ENCODE results near the gene DDC. TPM values are rescaled to one million over a fixed set of nuclear protein-coding genes. Genes with fewer than 3 reads are reported as not detected.

Gene DDC
- total RNA-seq, 2 donors from 2014 or later: 85.4 to 90.2 TPM

DNA sequence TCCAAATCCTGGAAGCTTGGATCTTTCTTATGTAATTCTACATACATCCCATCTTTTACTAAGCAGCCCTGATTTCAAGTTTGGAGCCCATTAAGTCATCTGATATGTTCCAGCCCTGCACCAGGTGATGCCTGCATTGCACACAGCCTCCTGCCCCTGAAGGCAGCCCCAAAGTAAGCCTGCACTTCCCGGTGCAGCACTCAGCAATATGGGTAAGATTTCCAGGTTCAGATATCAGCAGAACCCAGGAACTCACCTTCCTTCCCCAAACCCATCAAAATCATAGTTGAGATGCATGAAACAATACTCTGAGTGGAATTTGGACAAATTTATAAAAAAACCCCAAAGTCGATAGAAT is 333 bp upstream of the DDC start:
- intact Hi-C loops (cut with DNase I): no loop called here
- no peak for DNase-seq
- no peaks in the 10 kb centered on the region for H3K27me3 ChIP-seq
- no peaks in the 10 kb centered on the region for H3K9me3 ChIP-seq
- peaks cover 7% of the 10 kb centered on the region for H3K4me1 ChIP-seq
- H3K27ac ChIP-seq: peak overlapping the region; percentile 65
- no peaks in the 10 kb centered on the region for H3K36me3 ChIP-seq
- no peak for TF ChIP-seq CTCF (IDR thresholded peaks at IDR 0.05)
- H3K9ac ChIP-seq (ENCODE audit: low read depth in 2 of 2, low read length in 2 of 2): peak overlapping the region in 1 of 2 donors; percentile 42
- H3K4me3 ChIP-seq: peak overlapping the region; percentile 21

- H3K9ac ChIP-seq (ENCODE audit: low read depth in 2 of 2, low read length in 2 of 2): peak overlapping the region in 1 of 2 donors; percentile 60
- no peak for TF ChIP-seq CTCF (IDR thresholded peaks at IDR 0.05)
- peaks cover 7% of the 10 kb centered on the region for H3K4me1 ChIP-seq
- intact Hi-C loops (cut with DNase I): no loop called here
- no peak overlapping the region for H3K27ac ChIP-seq
- peak; percentile 32 for DNase-seq
- no peaks in the 10 kb centered on the region for H3K9me3 ChIP-seq
- H3K27me3 ChIP-seq: no peaks in the 10 kb centered on the region
- no peaks in the 10 kb centered on the region for H3K36me3 ChIP-seq
- H3K4me3 ChIP-seq: peak overlapping the region; percentile 21
Measured at GRCh38 chr7:50564171-50564570, 1.0 kb downstream of the DDC start.

DNA sequence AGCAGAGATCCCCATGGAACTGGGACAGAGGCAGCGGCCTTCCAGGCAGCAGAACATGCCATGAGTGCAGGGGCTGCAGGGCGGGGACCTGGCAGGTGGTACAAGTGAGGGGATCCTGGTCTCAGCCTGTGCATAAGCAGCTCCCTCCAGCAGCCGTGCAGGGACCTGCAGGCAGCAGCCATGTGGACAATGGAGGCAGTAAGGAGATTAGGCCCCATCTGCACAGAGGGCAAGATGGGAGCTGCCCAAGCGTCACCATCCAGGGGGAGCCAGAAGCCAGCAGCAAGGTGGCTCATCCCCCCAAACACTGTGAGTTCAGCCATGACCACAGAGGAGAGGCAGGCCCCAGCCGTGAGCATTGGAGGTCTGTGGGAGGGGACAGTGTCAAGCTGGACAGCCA is 3.1 kb downstream of the DDC start:
- no peak overlapping the region for H3K4me3 ChIP-seq
- no peaks in the 10 kb centered on the region for H3K36me3 ChIP-seq
- peaks cover 7% of the 10 kb centered on the region for H3K4me1 ChIP-seq
- H3K27ac ChIP-seq: no peak overlapping the region
- intact Hi-C loops (cut with DNase I): no loop called here
- no peak for TF ChIP-seq CTCF (IDR thresholded peaks at IDR 0.05)
- no peak for DNase-seq
- H3K9ac ChIP-seq (ENCODE audit: low read depth in 2 of 2, low read length in 2 of 2): no peak overlapping the region
- no peaks in the 10 kb centered on the region for H3K9me3 ChIP-seq
- no peaks in the 10 kb centered on the region for H3K27me3 ChIP-seq

DNA sequence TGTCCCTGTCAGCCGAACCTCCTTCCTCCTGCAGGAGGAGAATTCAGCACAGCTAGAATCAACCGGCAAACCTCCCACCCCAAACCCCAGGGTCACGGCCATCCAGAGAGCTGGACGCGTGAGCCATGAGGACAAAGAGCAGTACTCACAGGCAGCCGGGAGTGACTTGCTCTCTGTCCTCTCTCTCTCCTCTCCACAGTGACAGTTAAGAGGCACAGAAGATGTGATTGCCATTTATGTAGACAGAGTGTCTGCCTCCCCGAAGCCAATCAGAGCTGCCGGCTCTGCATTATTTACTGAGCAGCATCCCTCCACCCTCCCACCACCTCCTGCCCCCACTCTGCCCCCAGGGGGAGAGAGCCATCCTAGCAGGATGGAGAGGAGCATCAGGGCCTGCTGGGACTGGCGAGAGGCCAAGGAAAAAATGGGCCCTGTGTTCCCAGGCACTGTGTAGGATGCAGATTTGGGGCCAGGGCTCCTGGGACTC is 4.3 kb downstream of the DDC start:
- no peak for DNase-seq
- intact Hi-C loops (cut with DNase I): no loop called here
- H3K27ac ChIP-seq: no peak overlapping the region
- H3K4me1 ChIP-seq: peaks cover 4% of the 10 kb centered on the region
- no peak overlapping the region for H3K9ac ChIP-seq (ENCODE audit: low read depth in 2 of 2, low read length in 2 of 2)
- no peaks in the 10 kb centered on the region for H3K27me3 ChIP-seq
- H3K9me3 ChIP-seq: no peaks in the 10 kb centered on the region
- H3K4me3 ChIP-seq: no peak overlapping the region
- no peak for TF ChIP-seq CTCF (IDR thresholded peaks at IDR 0.05)
- H3K36me3 ChIP-seq: no peaks in the 10 kb centered on the region

- no peak for DNase-seq
- TF ChIP-seq CTCF (IDR thresholded peaks at IDR 0.05): no peak
- no peaks in the 10 kb centered on the region for H3K9me3 ChIP-seq
- H3K4me3 ChIP-seq: no peak overlapping the region
- no peaks in the 10 kb centered on the region for H3K4me1 ChIP-seq
- H3K27ac ChIP-seq: no peak overlapping the region
- H3K9ac ChIP-seq (ENCODE audit: low read depth in 2 of 2, low read length in 2 of 2): no peak overlapping the region
- no peaks in the 10 kb centered on the region for H3K27me3 ChIP-seq
- intact Hi-C loops (cut with DNase I): no loop called here
- H3K36me3 ChIP-seq: no peaks in the 10 kb centered on the region
Measured at GRCh38 chr7:50559881-50560280, 5.3 kb downstream of the DDC start.

Data from colonic mucosa (tissue), 4 donors.